DMS53 treated with DMSO at 0.1 percent for 48 hours (cell line): ENCODE data around the gene PGA4.
"Not testable (repeated sequence)": the region's sequence is repeated elsewhere in the genome, so short reads cannot be mapped to it uniquely, and the experiment has no call there.

ENCODE experiments used
- DNase-seq: peaks from one replicate; lab custom pipeline; 2025; ENCODE audit not compliant: unreplicated experiment; lab: John Stamatoyannopoulos, UW

Gene PGA4

DNA sequence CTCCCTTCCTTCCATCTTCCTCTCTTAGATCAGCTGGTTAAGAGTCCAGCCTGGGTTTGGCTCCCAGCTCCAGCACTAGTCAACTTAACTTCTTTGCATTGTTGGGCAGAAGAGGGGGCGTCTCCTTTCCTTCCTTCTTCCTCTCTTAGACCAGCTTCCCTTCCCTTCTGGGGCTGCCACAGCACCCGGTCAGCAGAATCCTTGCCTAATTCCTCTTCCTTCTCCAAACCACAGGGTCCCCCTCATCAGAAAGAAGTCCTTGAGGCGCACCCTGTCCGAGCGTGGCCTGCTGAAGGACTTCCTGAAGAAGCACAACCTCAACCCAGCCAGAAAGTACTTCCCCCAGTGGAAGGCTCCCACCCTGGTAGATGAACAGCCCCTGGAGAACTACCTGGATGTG, 18.3 kb upstream of the PGA4 start:
- DNase-seq: not testable (repeated sequence)

DNA sequence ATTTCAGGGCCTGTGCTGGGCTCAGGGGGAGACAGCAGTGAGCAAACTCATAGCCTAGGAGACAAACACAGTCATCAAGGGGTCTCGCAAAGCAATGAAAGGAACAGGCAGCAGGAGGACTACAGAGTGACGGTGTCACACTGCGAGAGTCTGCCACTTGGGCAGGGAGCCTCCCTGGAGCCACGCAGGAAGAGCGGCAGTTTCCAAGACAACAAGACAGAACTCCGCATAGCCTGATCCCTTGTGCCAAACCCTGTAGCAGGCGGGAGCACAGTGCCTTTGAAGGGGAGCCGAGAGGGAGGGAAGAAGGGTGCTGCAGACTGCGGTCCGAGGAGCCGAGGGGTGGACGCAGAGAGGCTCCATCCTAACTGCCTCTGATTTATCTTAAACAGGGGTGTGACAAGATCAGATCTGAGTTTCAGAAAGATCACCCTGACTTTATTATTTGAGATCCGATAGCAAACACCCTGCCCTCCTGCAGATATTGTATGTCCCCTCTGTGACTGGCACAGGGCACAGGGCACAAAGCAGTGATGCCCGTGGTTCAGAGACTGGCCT, 17.6 kb upstream of the PGA4 start:
- not testable (repeated sequence) for DNase-seq

DNA sequence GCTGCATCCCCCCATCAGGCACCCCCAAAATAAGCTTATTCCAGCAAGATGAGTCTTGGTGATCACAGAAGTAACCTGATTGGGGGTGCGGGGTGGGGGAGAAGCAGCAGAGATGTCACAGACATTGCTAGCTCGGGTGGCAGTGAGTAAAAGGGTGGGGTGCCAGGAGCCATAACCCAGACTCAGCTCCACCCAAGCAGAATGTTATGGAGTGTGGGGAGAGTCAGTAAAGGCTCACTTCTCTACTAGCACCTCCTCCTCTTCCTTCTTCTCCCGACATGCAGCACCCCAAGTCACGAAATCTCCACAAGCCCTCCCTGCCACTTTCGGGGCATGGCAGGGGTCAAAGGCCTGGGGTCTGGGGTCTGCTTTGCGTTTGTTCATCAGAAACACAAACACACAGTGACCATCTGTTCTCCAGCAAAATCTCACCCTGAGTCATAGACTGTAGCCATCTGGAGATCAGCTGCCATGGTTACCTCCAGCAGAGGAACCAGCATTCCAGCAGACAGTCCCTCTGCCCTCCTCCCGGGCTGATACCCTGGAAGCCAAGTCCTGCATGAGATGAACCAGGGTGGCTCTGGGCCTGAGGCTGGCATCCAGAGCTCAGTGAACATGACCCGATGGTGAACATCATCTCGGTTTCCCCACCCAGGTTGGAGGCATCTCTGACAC, 14.4 kb upstream of the PGA4 start:
- DNase-seq: not testable (repeated sequence)

DNA sequence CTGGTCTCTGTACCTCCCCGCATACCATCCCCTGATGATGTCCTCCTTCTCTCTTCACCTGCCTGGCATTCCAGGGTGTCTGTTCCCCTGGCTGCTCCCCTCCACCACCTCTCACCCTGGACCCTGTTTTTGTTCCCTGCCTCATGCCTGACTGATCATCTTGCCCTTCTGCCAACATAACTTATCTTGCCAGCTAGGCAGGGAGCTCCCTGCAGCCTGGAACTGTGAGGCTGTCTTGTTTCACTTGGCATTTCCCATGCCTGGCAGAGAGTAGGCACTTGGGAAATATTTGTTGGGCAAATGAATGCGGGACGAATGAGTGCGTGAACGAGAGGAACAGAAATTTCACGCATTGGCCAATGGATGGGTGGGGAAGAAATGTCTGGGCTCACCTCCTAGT, 11.5 kb upstream of the PGA4 start:
- DNase-seq: not testable (repeated sequence)

DNA sequence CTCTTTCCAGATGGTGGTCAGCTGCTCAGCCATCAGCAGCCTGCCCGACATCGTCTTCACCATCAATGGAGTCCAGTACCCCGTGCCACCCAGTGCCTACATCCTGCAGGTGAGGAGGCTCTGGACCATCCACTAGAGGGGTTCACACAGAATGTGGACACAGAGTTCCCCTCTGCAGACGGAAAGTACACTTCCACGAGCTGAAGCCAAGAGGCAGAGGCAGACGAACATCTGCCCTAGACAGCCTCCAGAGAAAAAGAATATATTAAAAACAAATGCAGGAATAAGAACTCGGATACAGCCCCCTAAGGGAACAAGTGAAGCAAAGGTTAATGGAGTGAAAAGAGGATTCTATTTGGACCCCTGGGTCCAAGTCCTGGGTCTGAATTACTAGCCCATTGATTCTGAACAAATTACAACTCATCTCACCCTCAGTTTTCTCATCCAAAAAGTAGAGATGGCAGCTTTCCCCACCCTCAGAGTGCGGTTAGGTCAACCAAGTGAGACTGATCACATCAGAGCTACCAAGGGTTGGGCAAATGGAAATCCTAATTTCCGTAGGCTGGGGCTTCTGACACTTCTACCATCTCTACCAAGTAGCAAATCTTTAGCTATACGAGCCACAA, 10.7 kb upstream of the PGA4 start:
- not testable (repeated sequence) for DNase-seq

DNA sequence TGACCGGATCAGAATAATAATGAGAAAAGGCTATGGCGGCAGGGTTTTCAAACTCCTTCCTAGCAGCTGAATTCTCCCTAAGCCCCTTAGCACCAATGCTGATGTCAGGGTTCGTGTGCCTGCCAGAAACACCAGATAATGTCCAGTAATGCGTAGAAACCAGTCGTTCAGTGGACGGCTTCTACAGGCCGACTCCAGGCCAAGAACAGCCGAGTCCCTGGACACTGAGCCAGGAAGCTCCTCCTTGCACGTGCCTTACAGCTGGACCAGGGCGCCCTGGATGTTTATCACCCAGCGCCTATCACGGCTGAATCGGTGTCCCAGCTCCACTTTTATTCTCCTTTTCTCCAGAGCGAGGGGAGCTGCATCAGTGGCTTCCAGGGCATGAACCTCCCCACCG, 9.9 kb upstream of the PGA4 start:
- DNase-seq: not testable (repeated sequence)

DNA sequence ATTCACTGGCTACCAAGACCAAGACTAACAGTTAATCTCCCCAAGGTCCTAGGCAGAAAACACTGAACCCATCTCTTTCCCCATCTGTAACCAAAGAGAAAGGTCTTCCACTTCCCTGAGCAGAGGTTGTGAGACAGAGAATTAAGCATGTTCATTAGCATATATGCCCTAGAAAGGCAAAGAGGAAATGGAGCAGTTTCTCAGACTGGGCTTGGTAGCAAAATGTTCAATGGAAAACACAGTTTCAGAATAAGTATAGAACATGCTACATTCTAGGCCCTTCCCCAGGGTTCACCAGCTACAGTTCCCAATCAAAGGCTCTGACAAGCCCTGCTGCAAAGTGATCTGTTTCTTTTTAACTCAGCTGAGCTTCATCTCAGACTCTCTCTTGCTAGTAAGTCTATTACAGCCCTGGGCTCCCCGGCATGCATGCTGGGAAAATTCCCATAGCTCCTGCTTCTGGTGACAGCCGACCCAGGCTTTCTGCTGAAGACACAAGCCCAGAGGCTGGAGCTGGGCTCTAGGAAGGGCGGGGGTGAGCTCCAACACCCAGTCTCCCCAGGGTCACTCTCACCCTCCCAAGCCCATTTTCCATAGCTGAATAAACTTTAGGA, 8.3 kb upstream of the PGA4 start:
- DNase-seq: not testable (repeated sequence)

DNA sequence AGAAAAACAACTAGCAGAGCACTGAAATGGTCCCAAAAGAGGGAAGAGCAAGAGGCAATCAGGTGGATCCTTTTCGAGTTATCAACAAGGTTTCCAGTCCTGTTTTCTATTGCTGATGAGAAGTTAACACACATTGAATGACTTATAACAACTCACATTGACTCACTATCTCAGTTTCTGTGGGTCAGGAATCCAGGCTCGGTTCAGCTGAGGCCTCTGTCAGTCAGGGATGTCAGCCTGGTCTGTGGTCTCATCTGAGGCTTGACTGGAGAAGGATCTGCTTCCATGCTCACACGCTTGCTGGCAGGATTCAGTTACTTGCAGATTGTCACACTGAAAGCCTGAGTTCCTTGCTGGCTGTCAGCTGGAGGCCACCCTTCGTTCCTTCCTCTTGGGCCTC, 3.8 kb upstream of the PGA4 start:
- DNase-seq: not testable (repeated sequence)

DNA sequence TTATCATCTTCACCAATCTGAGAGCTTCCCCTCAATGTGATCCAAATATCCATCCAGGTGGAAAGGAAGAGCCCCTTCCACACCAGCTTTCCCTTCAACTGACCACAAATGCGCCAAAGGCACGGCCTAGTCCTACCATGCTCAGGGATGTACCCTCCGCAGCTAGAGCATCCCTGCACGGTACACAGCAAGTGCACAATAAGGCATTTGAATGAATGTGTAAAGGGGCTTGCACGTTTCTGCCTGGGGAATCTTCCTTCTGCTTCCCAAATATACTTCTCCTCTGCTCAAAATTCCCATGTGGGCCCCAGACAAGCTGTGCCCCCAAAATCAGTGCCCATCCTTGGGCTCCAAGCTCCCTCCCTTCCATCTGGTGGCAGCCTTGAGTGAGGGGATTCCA, 3.1 kb upstream of the PGA4 start:
- not testable (repeated sequence) for DNase-seq

DNA sequence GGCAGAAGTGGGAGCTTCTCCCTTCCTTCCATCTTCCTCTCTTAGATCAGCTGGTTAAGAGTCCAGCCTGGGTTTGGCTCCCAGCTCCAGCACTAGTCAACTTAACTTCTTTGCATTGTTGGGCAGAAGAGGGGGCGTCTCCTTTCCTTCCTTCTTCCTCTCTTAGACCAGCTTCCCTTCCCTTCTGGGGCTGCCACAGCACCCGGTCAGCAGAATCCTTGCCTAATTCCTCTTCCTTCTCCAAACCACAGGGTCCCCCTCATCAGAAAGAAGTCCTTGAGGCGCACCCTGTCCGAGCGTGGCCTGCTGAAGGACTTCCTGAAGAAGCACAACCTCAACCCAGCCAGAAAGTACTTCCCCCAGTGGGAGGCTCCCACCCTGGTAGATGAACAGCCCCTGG, 545 bp downstream of the PGA4 start:
- DNase-seq: not testable (repeated sequence)

DNA sequence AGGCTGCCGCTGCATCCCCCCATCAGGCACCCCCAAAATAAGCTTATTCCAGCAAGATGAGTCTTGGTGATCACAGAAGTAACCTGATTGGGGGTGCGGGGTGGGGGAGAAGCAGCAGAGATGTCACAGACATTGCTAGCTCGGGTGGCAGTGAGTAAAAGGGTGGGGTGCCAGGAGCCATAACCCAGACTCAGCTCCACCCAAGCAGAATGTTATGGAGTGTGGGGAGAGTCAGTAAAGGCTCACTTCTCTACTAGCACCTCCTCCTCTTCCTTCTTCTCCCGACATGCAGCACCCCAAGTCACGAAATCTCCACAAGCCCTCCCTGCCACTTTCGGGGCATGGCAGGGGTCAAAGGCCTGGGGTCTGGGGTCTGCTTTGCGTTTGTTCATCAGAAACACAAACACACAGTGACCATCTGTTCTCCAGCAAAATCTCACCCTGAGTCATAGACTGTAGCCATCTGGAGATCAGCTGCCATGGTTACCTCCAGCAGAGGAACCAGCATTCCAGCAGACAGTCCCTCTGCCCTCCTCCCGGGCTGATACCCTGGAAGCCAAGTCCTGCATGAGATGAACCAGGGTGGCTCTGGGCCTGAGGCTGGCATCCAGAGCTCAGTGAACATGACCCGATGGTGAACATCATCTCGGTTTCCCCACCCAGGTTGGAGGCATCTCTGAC, 4.5 kb downstream of the PGA4 start:
- DNase-seq: not testable (repeated sequence)

DNA sequence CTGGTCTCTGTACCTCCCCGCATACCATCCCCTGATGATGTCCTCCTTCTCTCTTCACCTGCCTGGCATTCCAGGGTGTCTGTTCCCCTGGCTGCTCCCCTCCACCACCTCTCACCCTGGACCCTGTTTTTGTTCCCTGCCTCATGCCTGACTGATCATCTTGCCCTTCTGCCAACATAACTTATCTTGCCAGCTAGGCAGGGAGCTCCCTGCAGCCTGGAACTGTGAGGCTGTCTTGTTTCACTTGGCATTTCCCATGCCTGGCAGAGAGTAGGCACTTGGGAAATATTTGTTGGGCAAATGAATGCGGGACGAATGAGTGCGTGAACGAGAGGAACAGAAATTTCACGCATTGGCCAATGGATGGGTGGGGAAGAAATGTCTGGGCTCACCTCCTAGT, 7.3 kb downstream of the PGA4 start:
- not testable (repeated sequence) for DNase-seq

DNA sequence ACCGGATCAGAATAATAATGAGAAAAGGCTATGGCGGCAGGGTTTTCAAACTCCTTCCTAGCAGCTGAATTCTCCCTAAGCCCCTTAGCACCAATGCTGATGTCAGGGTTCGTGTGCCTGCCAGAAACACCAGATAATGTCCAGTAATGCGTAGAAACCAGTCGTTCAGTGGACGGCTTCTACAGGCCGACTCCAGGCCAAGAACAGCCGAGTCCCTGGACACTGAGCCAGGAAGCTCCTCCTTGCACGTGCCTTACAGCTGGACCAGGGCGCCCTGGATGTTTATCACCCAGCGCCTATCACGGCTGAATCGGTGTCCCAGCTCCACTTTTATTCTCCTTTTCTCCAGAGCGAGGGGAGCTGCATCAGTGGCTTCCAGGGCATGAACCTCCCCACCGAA, 8.9 kb downstream of the PGA4 start:
- DNase-seq: not testable (repeated sequence)

DNA sequence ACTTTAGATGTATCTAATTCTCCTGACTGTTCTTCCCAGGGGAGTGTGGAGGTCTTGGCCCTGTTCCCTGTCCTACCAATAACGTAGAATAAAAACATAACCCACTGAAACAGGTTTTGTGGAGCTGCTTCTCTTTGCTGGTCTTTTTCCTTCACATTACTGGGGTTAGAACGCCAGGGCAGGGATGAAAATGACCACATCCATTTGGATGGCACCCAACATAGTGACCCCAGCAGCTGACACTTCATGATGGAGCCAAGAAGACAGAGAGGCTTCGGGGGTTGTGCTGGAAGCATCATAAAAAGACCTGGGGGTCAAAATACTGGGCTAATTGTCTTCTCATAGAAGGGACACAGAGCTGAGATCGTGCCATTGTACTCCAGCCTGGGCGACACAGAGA, 9.4 kb downstream of the PGA4 start:
- not testable (repeated sequence) for DNase-seq

DNA sequence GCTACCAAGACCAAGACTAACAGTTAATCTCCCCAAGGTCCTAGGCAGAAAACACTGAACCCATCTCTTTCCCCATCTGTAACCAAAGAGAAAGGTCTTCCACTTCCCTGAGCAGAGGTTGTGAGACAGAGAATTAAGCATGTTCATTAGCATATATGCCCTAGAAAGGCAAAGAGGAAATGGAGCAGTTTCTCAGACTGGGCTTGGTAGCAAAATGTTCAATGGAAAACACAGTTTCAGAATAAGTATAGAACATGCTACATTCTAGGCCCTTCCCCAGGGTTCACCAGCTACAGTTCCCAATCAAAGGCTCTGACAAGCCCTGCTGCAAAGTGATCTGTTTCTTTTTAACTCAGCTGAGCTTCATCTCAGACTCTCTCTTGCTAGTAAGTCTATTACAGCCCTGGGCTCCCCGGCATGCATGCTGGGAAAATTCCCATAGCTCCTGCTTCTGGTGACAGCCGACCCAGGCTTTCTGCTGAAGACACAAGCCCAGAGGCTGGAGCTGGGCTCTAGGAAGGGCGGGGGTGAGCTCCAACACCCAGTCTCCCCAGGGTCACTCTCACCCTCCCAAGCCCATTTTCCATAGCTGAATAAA, 10.5 kb downstream of the PGA4 start:
- not testable (repeated sequence) for DNase-seq

DNA sequence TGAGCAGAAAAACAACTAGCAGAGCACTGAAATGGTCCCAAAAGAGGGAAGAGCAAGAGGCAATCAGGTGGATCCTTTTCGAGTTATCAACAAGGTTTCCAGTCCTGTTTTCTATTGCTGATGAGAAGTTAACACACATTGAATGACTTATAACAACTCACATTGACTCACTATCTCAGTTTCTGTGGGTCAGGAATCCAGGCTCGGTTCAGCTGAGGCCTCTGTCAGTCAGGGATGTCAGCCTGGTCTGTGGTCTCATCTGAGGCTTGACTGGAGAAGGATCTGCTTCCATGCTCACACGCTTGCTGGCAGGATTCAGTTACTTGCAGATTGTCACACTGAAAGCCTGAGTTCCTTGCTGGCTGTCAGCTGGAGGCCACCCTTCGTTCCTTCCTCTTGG, 15.0 kb downstream of the PGA4 start:
- not testable (repeated sequence) for DNase-seq

DNA sequence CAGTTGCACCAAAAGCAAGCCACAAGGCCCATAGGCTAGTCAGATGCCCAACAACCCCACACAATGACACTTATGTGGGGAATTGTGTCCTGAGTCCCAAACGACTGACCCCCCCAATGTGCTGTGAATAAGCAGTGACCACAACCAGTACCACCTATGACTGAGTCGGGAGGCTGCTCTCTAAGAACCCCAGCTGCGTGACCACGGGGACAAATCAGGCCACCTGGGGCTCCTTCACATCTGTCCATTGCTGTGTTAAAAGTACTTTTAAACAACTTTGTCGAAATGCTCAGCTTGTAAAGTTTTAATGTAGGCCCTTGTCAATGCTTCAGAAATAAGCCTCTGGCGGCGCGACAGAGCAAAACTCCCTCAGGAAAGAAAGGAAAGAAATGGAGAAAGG, 18.1 kb downstream of the PGA4 start:
- not testable (repeated sequence) for DNase-seq

DNA sequence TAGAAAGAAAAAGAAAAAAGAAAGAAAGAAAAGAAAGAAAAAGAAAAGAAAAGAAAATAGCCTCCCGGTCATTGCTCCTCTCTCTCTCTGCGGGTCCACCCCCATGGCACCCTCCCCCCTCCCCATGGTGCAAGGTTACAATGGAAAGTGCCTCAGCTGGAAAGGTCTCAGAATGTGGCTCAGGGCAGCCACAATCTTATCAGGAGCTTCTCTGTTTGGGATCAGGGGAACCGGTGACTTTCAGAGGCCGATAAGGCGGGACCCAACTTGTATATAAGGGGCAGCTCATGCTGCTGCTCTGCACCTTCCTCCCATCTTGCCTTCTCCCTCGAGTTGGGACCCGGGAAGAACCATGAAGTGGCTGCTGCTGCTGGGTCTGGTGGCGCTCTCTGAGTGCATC, 18.7 kb downstream of the PGA4 start, which contains the start of gene PGA5:
Gene PGA5, plus strand, starts transcription at position 301 of the 400 bp plus-strand sequence. Its CDS starts 52 bp downstream, at position 353.
- not testable (repeated sequence) for DNase-seq

DNA sequence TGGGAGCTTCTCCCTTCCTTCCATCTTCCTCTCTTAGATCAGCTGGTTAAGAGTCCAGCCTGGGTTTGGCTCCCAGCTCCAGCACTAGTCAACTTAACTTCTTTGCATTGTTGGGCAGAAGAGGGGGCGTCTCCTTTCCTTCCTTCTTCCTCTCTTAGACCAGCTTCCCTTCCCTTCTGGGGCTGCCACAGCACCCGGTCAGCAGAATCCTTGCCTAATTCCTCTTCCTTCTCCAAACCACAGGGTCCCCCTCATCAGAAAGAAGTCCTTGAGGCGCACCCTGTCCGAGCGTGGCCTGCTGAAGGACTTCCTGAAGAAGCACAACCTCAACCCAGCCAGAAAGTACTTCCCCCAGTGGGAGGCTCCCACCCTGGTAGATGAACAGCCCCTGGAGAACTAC, 19.4 kb downstream of the PGA4 start:
- not testable (repeated sequence) for DNase-seq

DNA sequence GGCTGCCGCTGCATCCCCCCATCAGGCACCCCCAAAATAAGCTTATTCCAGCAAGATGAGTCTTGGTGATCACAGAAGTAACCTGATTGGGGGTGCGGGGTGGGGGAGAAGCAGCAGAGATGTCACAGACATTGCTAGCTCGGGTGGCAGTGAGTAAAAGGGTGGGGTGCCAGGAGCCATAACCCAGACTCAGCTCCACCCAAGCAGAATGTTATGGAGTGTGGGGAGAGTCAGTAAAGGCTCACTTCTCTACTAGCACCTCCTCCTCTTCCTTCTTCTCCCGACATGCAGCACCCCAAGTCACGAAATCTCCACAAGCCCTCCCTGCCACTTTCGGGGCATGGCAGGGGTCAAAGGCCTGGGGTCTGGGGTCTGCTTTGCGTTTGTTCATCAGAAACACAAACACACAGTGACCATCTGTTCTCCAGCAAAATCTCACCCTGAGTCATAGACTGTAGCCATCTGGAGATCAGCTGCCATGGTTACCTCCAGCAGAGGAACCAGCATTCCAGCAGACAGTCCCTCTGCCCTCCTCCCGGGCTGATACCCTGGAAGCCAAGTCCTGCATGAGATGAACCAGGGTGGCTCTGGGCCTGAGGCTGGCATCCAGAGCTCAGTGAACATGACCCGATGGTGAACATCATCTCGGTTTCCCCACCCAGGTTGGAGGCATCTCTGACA, 23.3 kb downstream of the PGA4 start:
- DNase-seq: not testable (repeated sequence)
